ENCODE measurements around the gene EIPR1.

DNA sequence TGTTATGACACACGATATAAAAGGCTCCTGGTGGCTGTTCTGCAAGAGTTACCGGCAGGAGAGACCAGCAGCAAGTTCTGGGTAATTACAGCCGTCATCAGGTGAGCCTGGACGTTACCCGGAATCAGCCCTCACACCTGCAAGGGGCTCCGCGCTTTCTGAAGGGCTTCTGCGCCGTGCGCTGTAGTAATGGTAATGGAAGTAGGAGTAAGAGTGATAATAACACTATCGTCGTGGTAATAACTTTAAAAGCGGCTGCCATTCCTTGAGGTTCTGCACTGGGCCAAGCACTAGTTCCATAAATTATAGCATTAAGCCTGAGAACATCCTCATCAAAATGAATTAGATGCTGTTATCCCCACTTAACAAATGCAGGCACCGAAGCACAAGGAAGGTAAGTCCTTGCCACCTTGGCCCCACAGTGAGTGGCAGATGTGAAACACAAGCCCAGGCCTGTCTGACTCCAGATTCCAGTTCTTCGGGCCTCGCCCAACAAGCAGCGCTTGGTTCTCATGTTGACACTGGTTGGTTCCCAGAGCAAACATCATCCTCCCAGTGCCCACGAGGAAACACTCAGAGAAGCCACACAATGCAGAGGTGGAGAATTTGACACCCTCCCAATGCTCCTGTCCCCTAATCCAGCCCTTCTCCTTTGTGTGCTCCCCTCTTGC, 205.2 kb downstream of the EIPR1 start:
- TF ChIP-seq, protein P1, sequence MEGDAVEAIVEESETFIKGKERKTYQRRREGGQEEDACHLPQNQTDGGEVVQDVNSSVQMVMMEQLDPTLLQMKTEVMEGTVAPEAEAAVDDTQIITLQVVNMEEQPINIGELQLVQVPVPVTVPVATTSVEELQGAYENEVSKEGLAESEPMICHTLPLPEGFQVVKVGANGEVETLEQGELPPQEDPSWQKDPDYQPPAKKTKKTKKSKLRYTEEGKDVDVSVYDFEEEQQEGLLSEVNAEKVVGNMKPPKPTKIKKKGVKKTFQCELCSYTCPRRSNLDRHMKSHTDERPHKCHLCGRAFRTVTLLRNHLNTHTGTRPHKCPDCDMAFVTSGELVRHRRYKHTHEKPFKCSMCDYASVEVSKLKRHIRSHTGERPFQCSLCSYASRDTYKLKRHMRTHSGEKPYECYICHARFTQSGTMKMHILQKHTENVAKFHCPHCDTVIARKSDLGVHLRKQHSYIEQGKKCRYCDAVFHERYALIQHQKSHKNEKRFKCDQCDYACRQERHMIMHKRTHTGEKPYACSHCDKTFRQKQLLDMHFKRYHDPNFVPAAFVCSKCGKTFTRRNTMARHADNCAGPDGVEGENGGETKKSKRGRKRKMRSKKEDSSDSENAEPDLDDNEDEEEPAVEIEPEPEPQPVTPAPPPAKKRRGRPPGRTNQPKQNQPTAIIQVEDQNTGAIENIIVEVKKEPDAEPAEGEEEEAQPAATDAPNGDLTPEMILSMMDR (IDR thresholded peaks at IDR 0.05) = no peak
- TF ChIP-seq MAZ (IDR thresholded peaks at IDR 0.05; ENCODE audit: borderline replicate concordance, low read depth, low read length) (no peak), RFX5 (IDR thresholded peaks at IDR 0.05) (no peak), KDM5A (IDR thresholded peaks at IDR 0.05) (no peak), POLR2A (IDR thresholded peaks at IDR 0.05; ENCODE audit: low read length) (no peak), SREBF2 (IDR thresholded peaks at IDR 0.05) (no peak)
- TF ChIP-seq, protein P2, sequence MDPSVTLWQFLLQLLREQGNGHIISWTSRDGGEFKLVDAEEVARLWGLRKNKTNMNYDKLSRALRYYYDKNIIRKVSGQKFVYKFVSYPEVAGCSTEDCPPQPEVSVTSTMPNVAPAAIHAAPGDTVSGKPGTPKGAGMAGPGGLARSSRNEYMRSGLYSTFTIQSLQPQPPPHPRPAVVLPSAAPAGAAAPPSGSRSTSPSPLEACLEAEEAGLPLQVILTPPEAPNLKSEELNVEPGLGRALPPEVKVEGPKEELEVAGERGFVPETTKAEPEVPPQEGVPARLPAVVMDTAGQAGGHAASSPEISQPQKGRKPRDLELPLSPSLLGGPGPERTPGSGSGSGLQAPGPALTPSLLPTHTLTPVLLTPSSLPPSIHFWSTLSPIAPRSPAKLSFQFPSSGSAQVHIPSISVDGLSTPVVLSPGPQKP (IDR thresholded peaks at IDR 0.05; ENCODE audit: low read depth, low read length) = no peak
